ENCODE measurements around the gene SAE1. TPM values are rescaled to one million over a fixed set of nuclear protein-coding genes. Genes with fewer than 3 reads are reported as not detected.

Gene SAE1
- total RNA-seq: 141 and 142 TPM in 2 replicates

- peak within 1 kb of the TSS; percentile 97 for H3K27ac Mint-ChIP-seq
- DNase-seq (ENCODE audit: low spot score): peak; percentile 93
- H3K4me1 Mint-ChIP-seq (ENCODE audit: low read depth): peaks cover 56% of the 10 kb centered on the region
- intact Hi-C loops (cut with micrococcal nuclease): loop anchor here (1.0 to 2.0 kb wide), 5 partner anchors 16 to 144 kb away; partner anchors contain the start of genes INAFM1 and ZC3H4
- peaks cover 4% of the 10 kb centered on the region for H3K27me3 Mint-ChIP-seq (ENCODE audit: insufficient read depth)
- peak within 1 kb of the TSS; percentile 100 for H3K4me3 Mint-ChIP-seq
- H3K36me3 Mint-ChIP-seq (ENCODE audit: low read depth): peaks cover 35% of the 10 kb centered on the region
- H3K9me3 Mint-ChIP-seq: peaks cover 3% of the 10 kb centered on the region
These were observed at the start of gene SAE1 for GRCh38 chr19:47130589-47131227. Gene SAE1, plus strand, starts transcription at chr19:47130835. Its CDS starts 96 bp downstream, at chr19:47130931.

- H3K27ac Mint-ChIP-seq: peak overlapping the region; percentile 29
- intact Hi-C loops (cut with micrococcal nuclease): no loop called here
- DNase-seq (ENCODE audit: low spot score): no peak
- no peak overlapping the region for H3K4me3 Mint-ChIP-seq
- peaks cover 12% of the 10 kb centered on the region for H3K4me1 Mint-ChIP-seq (ENCODE audit: low read depth)
- peaks cover 41% of the 10 kb centered on the region for H3K36me3 Mint-ChIP-seq (ENCODE audit: low read depth)
- H3K9me3 Mint-ChIP-seq: no peaks in the 10 kb centered on the region
- H3K27me3 Mint-ChIP-seq (ENCODE audit: insufficient read depth): no peaks in the 10 kb centered on the region
These were observed 49.5 kb upstream of the SAE1 start for GRCh38 chr19:47081095-47081494.

GRCh38 chr19:47082493-47082892 lies 48.1 kb upstream of the SAE1 start:
- no peak overlapping the region for H3K4me3 Mint-ChIP-seq
- H3K9me3 Mint-ChIP-seq: no peaks in the 10 kb centered on the region
- peaks cover 18% of the 10 kb centered on the region for H3K4me1 Mint-ChIP-seq (ENCODE audit: low read depth)
- no peak overlapping the region for H3K27ac Mint-ChIP-seq
- H3K36me3 Mint-ChIP-seq (ENCODE audit: low read depth): peaks cover 45% of the 10 kb centered on the region
- no peaks in the 10 kb centered on the region for H3K27me3 Mint-ChIP-seq (ENCODE audit: insufficient read depth)
- intact Hi-C loops (cut with micrococcal nuclease): no loop called here
- DNase-seq (ENCODE audit: low spot score): no peak

- H3K4me1 Mint-ChIP-seq (ENCODE audit: low read depth): peaks cover 26% of the 10 kb centered on the region
- no peaks in the 10 kb centered on the region for H3K27me3 Mint-ChIP-seq (ENCODE audit: insufficient read depth)
- no peak for DNase-seq (ENCODE audit: low spot score)
- intact Hi-C loops (cut with micrococcal nuclease): no loop called here
- H3K9me3 Mint-ChIP-seq: no peaks in the 10 kb centered on the region
- no peak overlapping the region for H3K4me3 Mint-ChIP-seq
- H3K27ac Mint-ChIP-seq: peak overlapping the region; percentile 40
- H3K36me3 Mint-ChIP-seq (ENCODE audit: low read depth): peaks cover 52% of the 10 kb centered on the region
These were observed 45.7 kb upstream of the SAE1 start for GRCh38 chr19:47084879-47085439.

- no peaks in the 10 kb centered on the region for H3K9me3 Mint-ChIP-seq
- no peak for DNase-seq (ENCODE audit: low spot score)
- peaks cover 31% of the 10 kb centered on the region for H3K4me1 Mint-ChIP-seq (ENCODE audit: low read depth)
- H3K27ac Mint-ChIP-seq: peak overlapping the region; percentile 26
- peaks cover 57% of the 10 kb centered on the region for H3K36me3 Mint-ChIP-seq (ENCODE audit: low read depth)
- intact Hi-C loops (cut with micrococcal nuclease): no loop called here
- no peak overlapping the region for H3K4me3 Mint-ChIP-seq
- H3K27me3 Mint-ChIP-seq (ENCODE audit: insufficient read depth): no peaks in the 10 kb centered on the region
These were observed 44.4 kb upstream of the SAE1 start for GRCh38 chr19:47086280-47086679.

GRCh38 chr19:47089767-47090350 lies 40.8 kb upstream of the SAE1 start:
- no peak for DNase-seq (ENCODE audit: low spot score)
- Mint-ChIP-seq H3K27me3 (ENCODE audit: insufficient read depth) (no peaks in the 10 kb centered on the region), H3K4me1 (ENCODE audit: low read depth) (peaks cover 53% of the 10 kb centered on the region), H3K27ac (peak overlapping the region; percentile 61), H3K36me3 (ENCODE audit: low read depth) (peaks cover 59% of the 10 kb centered on the region), H3K4me3 (peak overlapping the region; percentile 71), H3K9me3 (no peaks in the 10 kb centered on the region)
- intact Hi-C loops (cut with micrococcal nuclease): loop anchor here (5.0 to 10.0 kb wide), 2 partner anchors 43 to 305 kb away; partner anchors contain the start of genes SLC1A5 and TMEM160

- Mint-ChIP-seq H3K4me1 (ENCODE audit: low read depth) (peaks cover 71% of the 10 kb centered on the region), H3K36me3 (ENCODE audit: low read depth) (peaks cover 54% of the 10 kb centered on the region), H3K9me3 (no peaks in the 10 kb centered on the region), H3K4me3 (peak overlapping the region; percentile 93), H3K27me3 (ENCODE audit: insufficient read depth) (no peaks in the 10 kb centered on the region), H3K27ac (peak overlapping the region; percentile 99)
- intact Hi-C loops (cut with micrococcal nuclease): loop anchor here (5.0 to 10.0 kb wide), 2 partner anchors 46 to 308 kb away; partner anchors contain the start of genes SLC1A5 and TMEM160
- DNase-seq (ENCODE audit: low spot score): peak; percentile 39
These were observed 37.4 kb upstream of the SAE1 start for GRCh38 chr19:47093254-47093653.

- Mint-ChIP-seq H3K4me1 (ENCODE audit: low read depth) (peaks cover 76% of the 10 kb centered on the region), H3K36me3 (ENCODE audit: low read depth) (peaks cover 55% of the 10 kb centered on the region), H3K4me3 (peak overlapping the region; percentile 93), H3K27me3 (ENCODE audit: insufficient read depth) (no peaks in the 10 kb centered on the region), H3K27ac (peak overlapping the region; percentile 99), H3K9me3 (no peaks in the 10 kb centered on the region)
- intact Hi-C loops (cut with micrococcal nuclease): loop anchor here (1.0 to 10.0 kb wide), 7 partner anchors 13 to 309 kb away; partner anchors contain the start of genes SLC1A5, TMEM160 and ZC3H4
- DNase-seq (ENCODE audit: low spot score): peak; percentile 45
These were observed 36.8 kb upstream of the SAE1 start for GRCh38 chr19:47093841-47094240.

- no peaks in the 10 kb centered on the region for H3K9me3 Mint-ChIP-seq
- peak overlapping the region; percentile 99 for H3K27ac Mint-ChIP-seq
- H3K4me1 Mint-ChIP-seq (ENCODE audit: low read depth): peaks cover 72% of the 10 kb centered on the region
- DNase-seq (ENCODE audit: low spot score): peak; percentile 60
- peak overlapping the region; percentile 93 for H3K4me3 Mint-ChIP-seq
- intact Hi-C loops (cut with micrococcal nuclease): loop anchor here (1.0 to 10.0 kb wide), 7 partner anchors 12 to 310 kb away; partner anchors contain the start of genes SLC1A5, TMEM160 and ZC3H4
- no peaks in the 10 kb centered on the region for H3K27me3 Mint-ChIP-seq (ENCODE audit: insufficient read depth)
- peaks cover 49% of the 10 kb centered on the region for H3K36me3 Mint-ChIP-seq (ENCODE audit: low read depth)
These were observed 35.8 kb upstream of the SAE1 start for GRCh38 chr19:47094557-47095475.

GRCh38 chr19:47095476-47096099 lies 35.0 kb upstream of the SAE1 start:
- peaks cover 45% of the 10 kb centered on the region for H3K36me3 Mint-ChIP-seq (ENCODE audit: low read depth)
- H3K4me3 Mint-ChIP-seq: peak overlapping the region; percentile 93
- DNase-seq (ENCODE audit: low spot score): no peak
- peak overlapping the region; percentile 99 for H3K27ac Mint-ChIP-seq
- no peaks in the 10 kb centered on the region for H3K27me3 Mint-ChIP-seq (ENCODE audit: insufficient read depth)
- intact Hi-C loops (cut with micrococcal nuclease): loop anchor here (2.0 to 10.0 kb wide), 4 partner anchors 17 to 311 kb away; partner anchors contain the start of gene SLC1A5
- no peaks in the 10 kb centered on the region for H3K9me3 Mint-ChIP-seq
- peaks cover 65% of the 10 kb centered on the region for H3K4me1 Mint-ChIP-seq (ENCODE audit: low read depth)

- intact Hi-C loops (cut with micrococcal nuclease): loop anchor here (10.0 kb wide), 1 partner anchor 311 kb away; the partner anchor contains the start of gene SLC1A5
- peak overlapping the region; percentile 93 for H3K4me3 Mint-ChIP-seq
- H3K27me3 Mint-ChIP-seq (ENCODE audit: insufficient read depth): no peaks in the 10 kb centered on the region
- peaks cover 60% of the 10 kb centered on the region for H3K4me1 Mint-ChIP-seq (ENCODE audit: low read depth)
- peak overlapping the region; percentile 99 for H3K27ac Mint-ChIP-seq
- peaks cover 39% of the 10 kb centered on the region for H3K36me3 Mint-ChIP-seq (ENCODE audit: low read depth)
- H3K9me3 Mint-ChIP-seq: no peaks in the 10 kb centered on the region
- no peak for DNase-seq (ENCODE audit: low spot score)
These were observed 34.4 kb upstream of the SAE1 start for GRCh38 chr19:47096100-47096704.
